NCI-H524 (cell line): ENCODE measurements around the gene ACAP3.

Source experiments
- DNase-seq, 2 experiments: peaks; one replicate each; lab custom pipeline; 2025; lab: John Stamatoyannopoulos, UW

The ACAP3 gene

GRCh38 chr1:1345384-1345783 lies 37.7 kb upstream of the ACAP3 start:
- no peak for DNase-seq

DNA sequence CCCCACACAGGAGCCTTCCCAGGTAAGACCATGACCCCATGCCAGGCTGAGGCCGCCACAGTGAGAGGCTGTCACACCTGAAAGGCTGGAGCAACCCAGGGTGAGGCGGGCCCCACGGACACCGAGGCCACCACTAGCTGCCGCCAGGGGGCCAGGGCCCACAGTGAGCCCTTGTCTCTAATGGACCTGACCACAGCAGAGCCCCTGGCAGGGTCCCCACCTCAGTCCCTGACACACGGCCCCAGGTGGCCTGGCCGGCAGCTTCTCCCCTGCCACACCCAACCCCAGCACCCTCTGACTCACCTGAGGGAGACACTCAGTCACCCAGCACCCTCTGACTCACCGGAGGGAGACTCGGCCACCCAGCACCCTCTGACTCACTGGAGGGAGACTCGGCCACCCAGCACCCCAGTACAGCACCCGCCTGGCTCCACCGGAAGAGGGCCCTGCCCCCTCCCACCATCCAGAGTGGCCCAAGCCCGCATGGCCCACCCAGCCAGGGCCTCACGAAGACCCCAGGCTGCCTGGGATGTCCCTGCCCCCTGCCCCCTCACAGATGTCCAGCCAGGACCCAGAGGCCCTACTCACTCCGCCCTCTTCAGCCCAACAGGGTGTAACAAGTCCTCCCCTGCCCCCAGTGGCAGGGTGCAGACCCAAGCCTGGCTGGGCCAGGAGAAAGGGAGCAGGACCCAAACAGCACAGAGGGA lies 37.1 kb upstream of the ACAP3 start:
- no peak for DNase-seq

GRCh38 chr1:1343811-1344421 lies 36.2 kb upstream of the ACAP3 start:
- DNase-seq = no peak

GRCh38 chr1:1342584-1343115 lies 34.9 kb upstream of the ACAP3 start:
- no peak for DNase-seq

GRCh38 chr1:1342061-1342562 lies 34.4 kb upstream of the ACAP3 start:
- no peak for DNase-seq

DNA sequence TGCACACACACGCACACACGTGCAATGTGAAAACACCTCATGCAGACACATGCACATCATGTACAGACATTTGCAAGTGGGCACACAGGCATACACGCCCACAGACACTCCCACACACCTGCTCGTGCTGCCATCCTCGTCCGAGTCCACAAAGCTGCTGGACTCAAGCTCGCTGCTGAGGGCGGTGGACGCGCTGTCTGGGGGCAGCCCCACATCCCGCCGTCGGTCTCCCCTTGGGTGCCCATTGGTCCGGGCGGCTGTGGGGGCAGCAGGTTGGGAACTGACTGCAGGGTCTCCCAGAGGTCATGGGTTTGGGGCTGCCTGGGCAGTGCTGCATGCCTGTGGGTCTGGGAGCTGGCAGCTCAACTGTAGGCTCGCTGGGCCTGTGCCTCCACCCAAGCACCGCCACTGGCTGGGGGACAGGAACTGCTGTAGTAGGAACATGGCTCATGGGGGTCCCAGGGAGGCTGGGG lies 33.9 kb upstream of the ACAP3 start:
- DNase-seq = no peak

- DNase-seq = no peak
Observed at GRCh38 chr1:1340791-1341548, 33.2 kb upstream of the ACAP3 start.

DNA sequence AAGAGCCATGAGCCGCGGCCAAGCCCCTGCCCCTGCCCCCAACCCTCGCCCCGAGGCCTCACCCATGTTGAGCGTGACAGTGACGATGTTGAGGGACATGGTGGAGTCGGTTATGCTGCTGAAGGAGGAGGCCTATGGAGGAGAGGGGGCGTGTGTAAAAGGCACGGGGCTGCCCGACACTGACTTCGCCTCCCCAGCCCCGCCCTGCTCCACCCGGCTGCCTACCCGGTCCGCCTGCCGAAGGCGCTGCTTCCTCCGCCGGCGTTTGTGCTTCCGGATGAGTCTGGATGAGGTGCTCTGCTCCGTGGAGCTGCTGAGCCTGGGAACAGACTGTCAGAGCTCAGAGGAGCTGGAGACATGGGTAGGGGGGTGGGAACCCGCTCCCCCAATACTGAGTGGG lies 32.5 kb upstream of the ACAP3 start:
- no peak for DNase-seq

GRCh38 chr1:1338278-1338677 lies 30.5 kb upstream of the ACAP3 start:
- DNase-seq = no peak

- DNase-seq = no peak
Observed at GRCh38 chr1:1337793-1338147, 30.0 kb upstream of the ACAP3 start.

GRCh38 chr1:1336931-1337792 lies 29.4 kb upstream of the ACAP3 start:
- DNase-seq = no peak

- DNase-seq = no peak
Observed at GRCh38 chr1:1336446-1336845, 28.7 kb upstream of the ACAP3 start.

GRCh38 chr1:1335792-1336248 lies 28.1 kb upstream of the ACAP3 start:
- DNase-seq = no peak

GRCh38 chr1:1335283-1335682 lies 27.6 kb upstream of the ACAP3 start:
- no peak for DNase-seq

DNA sequence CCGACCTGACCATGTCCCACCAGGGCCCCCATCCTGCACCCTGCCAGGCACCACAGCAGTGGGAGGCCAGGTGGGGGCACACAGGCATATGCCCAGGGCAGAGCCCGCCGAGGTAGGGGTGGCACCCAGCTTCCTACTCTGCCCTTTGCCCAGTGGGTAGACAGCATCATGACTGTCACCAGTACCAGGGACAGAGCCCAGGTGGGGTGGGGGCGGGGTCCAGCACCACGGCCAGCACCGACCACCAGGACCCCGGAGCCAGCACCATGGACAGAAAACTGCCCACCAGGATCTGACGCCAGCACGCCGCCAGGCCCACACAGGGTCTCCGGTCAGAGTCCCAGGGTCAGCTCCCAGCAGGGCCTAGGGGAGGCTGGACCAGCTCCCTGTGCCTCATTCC lies 27.1 kb upstream of the ACAP3 start:
- no peak for DNase-seq

DNA sequence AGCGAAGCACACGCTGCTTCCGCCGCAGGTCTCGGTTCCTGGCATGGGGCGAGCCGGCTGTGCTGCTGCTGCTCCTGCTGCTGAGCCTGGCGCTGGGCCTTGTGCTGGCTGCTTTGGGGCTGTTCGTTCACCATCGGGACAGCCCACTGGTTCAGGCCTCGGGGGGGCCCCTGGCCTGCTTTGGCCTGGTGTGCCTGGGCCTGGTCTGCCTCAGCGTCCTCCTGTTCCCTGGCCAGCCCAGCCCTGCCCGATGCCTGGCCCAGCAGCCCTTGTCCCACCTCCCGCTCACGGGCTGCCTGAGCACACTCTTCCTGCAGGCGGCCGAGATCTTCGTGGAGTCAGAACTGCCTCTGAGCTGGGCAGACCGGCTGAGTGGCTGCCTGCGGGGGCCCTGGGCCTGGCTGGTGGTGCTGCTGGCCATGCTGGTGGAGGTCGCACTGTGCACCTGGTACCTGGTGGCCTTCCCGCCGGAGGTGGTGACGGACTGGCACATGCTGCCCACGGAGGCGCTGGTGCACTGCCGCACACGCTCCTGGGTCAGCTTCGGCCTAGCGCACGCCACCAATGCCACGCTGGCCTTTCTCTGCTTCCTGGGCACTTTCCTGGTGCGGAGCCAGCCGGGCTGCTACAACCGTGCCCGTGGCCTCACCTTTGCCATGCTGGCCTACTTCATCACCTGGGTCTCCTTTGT lies 26.0 kb upstream of the ACAP3 start:
- DNase-seq = no peak

- no peak for DNase-seq
Observed at GRCh38 chr1:1332774-1333480, 25.2 kb upstream of the ACAP3 start.

- DNase-seq = no peak
Observed at GRCh38 chr1:1332031-1332755, 24.5 kb upstream of the ACAP3 start.

DNA sequence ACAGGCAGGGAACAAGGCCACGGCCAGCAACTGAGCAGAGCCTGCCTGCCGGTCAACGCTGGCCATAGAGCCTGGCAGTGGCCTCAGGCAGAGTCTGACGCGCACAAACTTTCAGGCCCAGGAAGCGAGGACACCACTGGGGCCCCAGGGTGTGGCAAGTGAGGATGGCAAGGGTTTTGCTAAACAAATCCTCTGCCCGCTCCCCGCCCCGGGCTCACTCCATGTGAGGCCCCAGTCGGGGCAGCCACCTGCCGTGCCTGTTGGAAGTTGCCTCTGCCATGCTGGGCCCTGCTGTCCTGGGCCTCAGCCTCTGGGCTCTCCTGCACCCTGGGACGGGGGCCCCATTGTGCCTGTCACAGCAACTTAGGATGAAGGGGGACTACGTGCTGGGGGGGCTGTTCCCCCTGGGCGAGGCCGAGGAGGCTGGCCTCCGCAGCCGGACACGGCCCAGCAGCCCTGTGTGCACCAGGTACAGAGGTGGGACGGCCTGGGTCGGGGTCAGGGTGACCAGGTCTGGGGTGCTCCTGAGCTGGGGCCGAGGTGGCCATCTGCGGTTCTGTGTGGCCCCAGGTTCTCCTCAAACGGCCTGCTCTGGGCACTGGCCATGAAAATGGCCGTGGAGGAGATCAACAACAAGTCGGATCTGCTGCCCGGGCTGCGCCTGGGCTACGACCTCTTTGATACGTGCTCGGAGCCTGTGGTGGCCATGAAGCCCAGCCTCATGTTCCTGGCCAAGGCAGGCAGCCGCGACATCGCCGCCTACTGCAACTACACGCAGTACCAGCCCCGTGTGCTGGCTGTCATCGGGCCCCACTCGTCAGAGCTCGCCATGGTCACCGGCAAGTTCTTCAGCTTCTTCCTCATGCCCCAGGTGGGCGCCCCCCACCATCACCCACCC lies 23.6 kb upstream of the ACAP3 start, which contains the start of gene TAS1R3:
Gene TAS1R3, plus strand, starts transcription at position 213 of the 898 bp plus-strand sequence. Its CDS starts 66 bp downstream, at position 279.
- DNase-seq = no peak
